ENCODE measurements around the gene PGC. TPM values are rescaled to one million over a fixed set of nuclear protein-coding genes. Genes with fewer than 3 reads are reported as not detected.

PGC gene
- total and polyA plus RNA-seq, 2 donors (not counting 3 experiments of a cell fraction or from before 2014, with no cell fraction given): not detected

GRCh38 chr6:41728954-41729353 lies 18.2 kb downstream of the PGC start:
- Histone ChIP-seq H3K9me3 (replicated peaks; ENCODE audit: control insufficient read depth, insufficient read depth, low read length) (no peaks in the 10 kb centered on the region), H3K27ac (ENCODE audit: insufficient read depth, low read depth, low read length) (no peak overlapping the region), H4K20me1 (replicated peaks; ENCODE audit: control insufficient read depth, extremely low read depth, insufficient read depth, low read length) (no peaks in the 10 kb centered on the region), H3K4me2 (ENCODE audit: insufficient read depth, low read length) (no peak overlapping the region), H3K4me3 (replicated peaks in 1 of 3; ENCODE audit: insufficient read depth in 1 of 3, low read depth in 1 of 3, low read length in 3 of 3) (no peak overlapping the region), H3K4me1 (ENCODE audit: control insufficient read depth, extremely low read depth, insufficient read depth, low read length) (peaks cover 16% of the 10 kb centered on the region), H3K9ac (replicated peaks; ENCODE audit: extremely low read depth, insufficient read depth, low read length) (no peak overlapping the region), H2AFZ (ENCODE audit: low read depth, low read length) (no peak overlapping the region), H3K9me1 (replicated peaks; ENCODE audit: control insufficient read depth, extremely low read depth, insufficient read depth, low read length) (no peaks in the 10 kb centered on the region), H3K36me3 (ENCODE audit: control insufficient read depth in 2 of 2, extremely low read depth in 1 of 2, insufficient read depth in 2 of 2, low read length in 2 of 2) (no peaks in the 10 kb centered on the region), H3K27me3 (ENCODE audit: control insufficient read depth in 2 of 2, insufficient read depth in 2 of 2, low read length in 2 of 2) (no peaks in the 10 kb centered on the region), H3K79me2 (ENCODE audit: control insufficient read depth, insufficient read depth, low read length) (no peaks in the 10 kb centered on the region)
- dilution Hi-C loops (cut with MboI; ENCODE audit: extremely low pct_ligation_motif_present, low sequenced_read_pairs) (no loop called here), intact Hi-C loops (cut with micrococcal nuclease) (no loop called here)
- DNase-seq (ENCODE audit: low read depth, low spot score) (no peak), FAIRE-seq (no peak)
- ChIA-PET POLR2A (no interaction called here), CTCF (interaction anchor here (0.8 to 2.3 kb wide), 2 partner anchors 23 to 30 kb away, joined by 3 to 8 read pairs; no protein-coding TSS in a partner anchor)
- no TSS peak for BruUV-seq (replicated peaks)
- no peak for TF ChIP-seq CTCF (IDR thresholded peaks at IDR 0.05; ENCODE audit: extremely low read depth in 1 of 2, insufficient read depth in 1 of 2, low read depth in 1 of 2, low read length in 2 of 2)

- no TSS peak for BruUV-seq (replicated peaks)
- ChIA-PET CTCF (interaction anchor here (0.8 to 2.3 kb wide), 2 partner anchors 23 to 30 kb away, joined by 3 to 8 read pairs; no protein-coding TSS in a partner anchor), POLR2A (no interaction called here)
- H3K27ac ChIP-seq (ENCODE audit: insufficient read depth, low read depth, low read length): no peak overlapping the region
- no peaks in the 10 kb centered on the region for H4K20me1 ChIP-seq (replicated peaks; ENCODE audit: control insufficient read depth, extremely low read depth, insufficient read depth, low read length)
- FAIRE-seq (no peak), DNase-seq (ENCODE audit: low read depth, low spot score) (no peak)
- H3K4me2 ChIP-seq (ENCODE audit: insufficient read depth, low read length): no peak overlapping the region
- H3K27me3 ChIP-seq (ENCODE audit: control insufficient read depth in 2 of 2, insufficient read depth in 2 of 2, low read length in 2 of 2): no peaks in the 10 kb centered on the region
- H3K9me1 ChIP-seq (replicated peaks; ENCODE audit: control insufficient read depth, extremely low read depth, insufficient read depth, low read length): no peaks in the 10 kb centered on the region
- H3K4me3 ChIP-seq (replicated peaks in 1 of 3; ENCODE audit: insufficient read depth in 1 of 3, low read depth in 1 of 3, low read length in 3 of 3): no peak overlapping the region
- no peaks in the 10 kb centered on the region for H3K9me3 ChIP-seq (replicated peaks; ENCODE audit: control insufficient read depth, insufficient read depth, low read length)
- H3K36me3 ChIP-seq (ENCODE audit: control insufficient read depth in 2 of 2, extremely low read depth in 1 of 2, insufficient read depth in 2 of 2, low read length in 2 of 2): no peaks in the 10 kb centered on the region
- dilution Hi-C loops (cut with MboI; ENCODE audit: extremely low pct_ligation_motif_present, low sequenced_read_pairs): no loop called here
- H3K9ac ChIP-seq (replicated peaks; ENCODE audit: extremely low read depth, insufficient read depth, low read length): no peak overlapping the region
- no peak overlapping the region for H2AFZ ChIP-seq (ENCODE audit: low read depth, low read length)
- H3K79me2 ChIP-seq (ENCODE audit: control insufficient read depth, insufficient read depth, low read length): no peaks in the 10 kb centered on the region
- TF ChIP-seq JUN (IDR thresholded peaks at IDR 0.05; ENCODE audit: borderline replicate concordance, insufficient read depth, insufficient read length, low read depth) (no peak), MAX (IDR thresholded peaks at IDR 0.05; ENCODE audit: insufficient read depth, insufficient read length) (no peak), POLR2A (IDR thresholded peaks at IDR 0.05; ENCODE audit: low read depth, low read length) (no peak), GATA2 (IDR thresholded peaks at IDR 0.05; ENCODE audit: insufficient read depth, insufficient read length, low read depth, low read length) (no peak), FOS (IDR thresholded peaks at IDR 0.05; ENCODE audit: borderline replicate concordance, insufficient read depth, low read length) (no peak), POLR2AphosphoS5 (IDR thresholded peaks at IDR 0.05; ENCODE audit: insufficient read depth, low read depth, low read length) (no peak), EZH2 (IDR thresholded peaks at IDR 0.05; ENCODE audit: borderline replicate concordance, low read depth, low read length, severe bottlenecking) (no peak), MYC (IDR thresholded peaks at IDR 0.05; ENCODE audit: low read depth, low read length) (no peak), CTCF (IDR thresholded peaks at IDR 0.05; ENCODE audit: extremely low read depth in 1 of 2, insufficient read depth in 1 of 2, low read depth in 1 of 2, low read length in 2 of 2) (no peak)
- H3K4me1 ChIP-seq (ENCODE audit: control insufficient read depth, extremely low read depth, insufficient read depth, low read length): peaks cover 10% of the 10 kb centered on the region
- intact Hi-C loops (cut with micrococcal nuclease): no loop called here
Observed at GRCh38 chr6:41728073-41728936, 18.9 kb downstream of the PGC start.

Data from endothelial cell of umbilical vein (primary cell).